Measurements from ENCODE around the gene BMI1.

GRCh38 chr10:22339761-22340328 is 18.9 kb downstream of the BMI1 start:
- no peak for TF ChIP-seq CTCF (IDR thresholded peaks at IDR 0.05)
- TF ChIP-seq EZH2 (IDR thresholded peaks at IDR 0.05; ENCODE audit: borderline replicate concordance, insufficient read depth, low read depth, low read length, poor library complexity, severe bottlenecking), result no peak

Measured in B cell (primary cell).